GM19328 (cell line): ENCODE data around the gene SPAG6.
A peak's percentile ranks its signal among the peaks of the same experiment; 100 is the strongest.
"Not testable (repeated sequence)": the region's sequence is repeated elsewhere in the genome, so short reads cannot be mapped to it uniquely, and the experiment has no call there.

Experiments used
- ATAC-seq: cut with Tn5 transposase; IDR thresholded peaks from one replicate; pipeline ENCODE4 v1.9.1; 2021; ENCODE audit warnings: mild to moderate bottlenecking, moderate library complexity; ENCODE audit not compliant: unreplicated experiment

Gene SPAG6

GRCh38 chr10:22341190-22341925, 3.9 kb upstream of the SPAG6 start:
- peak; percentile 4 for ATAC-seq

GRCh38 chr10:22341926-22342196, 3.4 kb upstream of the SPAG6 start:
- no peak for ATAC-seq

- ATAC-seq: no peak
These were observed 2.9 kb upstream of the SPAG6 start for GRCh38 chr10:22342421-22342820.

- ATAC-seq: no peak
These were observed 1.6 kb upstream of the SPAG6 start for GRCh38 chr10:22343731-22344130.

GRCh38 chr10:22344249-22344648, 1.0 kb upstream of the SPAG6 start:
- ATAC-seq: no peak

- no peak for ATAC-seq
These were observed 455 bp upstream of the SPAG6 start for GRCh38 chr10:22344781-22345300.

- no peak for ATAC-seq
These were observed 883 bp downstream of the SPAG6 start for GRCh38 chr10:22346096-22346661.

GRCh38 chr10:22349755-22350154, 4.5 kb downstream of the SPAG6 start:
- ATAC-seq: no peak

GRCh38 chr10:22351131-22351703, 5.9 kb downstream of the SPAG6 start:
- no peak for ATAC-seq

GRCh38 chr10:22356324-22356873, 11.1 kb downstream of the SPAG6 start:
- ATAC-seq: no peak

GRCh38 chr10:22357770-22358169, 12.5 kb downstream of the SPAG6 start:
- ATAC-seq: not testable (repeated sequence)

- ATAC-seq: no peak
These were observed 18.0 kb downstream of the SPAG6 start for GRCh38 chr10:22363305-22363704.

- ATAC-seq: no peak
These were observed 19.3 kb downstream of the SPAG6 start for GRCh38 chr10:22364407-22365140.

- peak; percentile 52 for ATAC-seq
These were observed 19.9 kb downstream of the SPAG6 start for GRCh38 chr10:22365233-22365632.

- no peak for ATAC-seq
These were observed 20.5 kb downstream of the SPAG6 start for GRCh38 chr10:22365644-22366434.

- ATAC-seq: no peak
These were observed 21.1 kb downstream of the SPAG6 start for GRCh38 chr10:22366435-22366703.

GRCh38 chr10:22366771-22367170, 21.5 kb downstream of the SPAG6 start:
- no peak for ATAC-seq

- ATAC-seq: no peak
These were observed 22.2 kb downstream of the SPAG6 start for GRCh38 chr10:22367471-22367870.

GRCh38 chr10:22368402-22368801, 23.1 kb downstream of the SPAG6 start:
- no peak for ATAC-seq

GRCh38 chr10:22368981-22369380, 23.7 kb downstream of the SPAG6 start:
- ATAC-seq: no peak
